ENCODE measurements around the gene ZNF263. TPM values are rescaled to one million over a fixed set of nuclear protein-coding genes. Genes with fewer than 3 reads are reported as not detected.

The ZNF263 gene
- total and polyA plus RNA-seq, 2 of the 13 experiments (the other 11 are each of a cell fraction or from before 2014, with no cell fraction given) = 10.2 to 41.2 TPM

DNA sequence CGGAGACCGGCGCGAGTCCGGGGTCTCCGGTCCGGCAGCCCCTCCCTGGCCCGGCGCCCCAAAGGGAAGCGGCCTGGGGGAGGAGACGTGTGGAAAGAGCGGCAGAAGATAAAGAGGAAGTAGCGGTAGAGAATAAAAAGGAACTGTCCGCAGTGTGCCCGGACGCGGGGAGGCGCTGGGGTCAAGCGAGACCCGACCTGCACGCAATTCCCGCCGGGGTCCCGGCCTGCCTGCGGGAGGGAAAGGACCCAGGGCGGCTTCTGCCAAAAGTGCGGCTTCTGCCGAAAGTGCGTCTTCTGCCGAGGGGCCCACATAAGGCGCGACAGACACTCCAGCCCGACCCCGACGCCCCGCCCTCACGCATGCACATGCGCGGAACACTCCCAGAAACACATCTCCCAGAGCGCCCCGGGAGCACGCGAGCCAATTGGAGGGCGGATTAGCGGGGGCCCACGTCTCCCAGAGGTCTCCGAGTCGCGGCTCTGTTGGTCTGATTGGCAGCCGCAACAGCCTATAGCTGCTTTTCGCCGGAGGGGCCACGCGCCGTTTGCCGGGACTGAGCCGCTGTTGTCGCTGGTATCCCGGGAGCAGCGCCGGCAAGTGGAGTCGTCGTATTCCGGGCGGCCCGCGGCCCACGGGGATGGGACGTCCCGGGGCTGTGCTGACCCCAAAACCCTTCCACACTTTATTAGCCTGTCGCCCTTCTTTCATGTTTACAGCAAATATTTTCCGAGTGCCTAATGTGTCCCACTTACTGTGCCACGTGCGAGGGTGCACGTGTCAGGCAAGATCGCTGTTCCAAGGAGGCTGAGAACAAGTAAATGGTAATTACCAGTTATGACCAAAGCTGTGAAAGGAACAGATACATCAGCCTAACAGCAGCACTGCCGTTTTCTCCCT, 18.9 kb upstream of the ZNF263 start (continued):
- TF ChIP-seq ZNF407 (CRISPR knock-in tag; IDR thresholded peaks at IDR 0.05; ENCODE audit: not compliant biosample characterization) (no peak), ZNF431 (CRISPR knock-in tag; IDR thresholded peaks at IDR 0.05; ENCODE audit: borderline replicate concordance, low read depth) (peak; percentile 73; the same call in 1 of the 2 replicates), SRF (IDR thresholded peaks at IDR 0.05; ENCODE audit: low read depth, low read length) (no peak; the same call in 1 of the 2 replicates), ZSCAN20 (CRISPR knock-in tag; IDR thresholded peaks at IDR 0.05; ENCODE audit: borderline replicate concordance) (peak; percentile 47; the same call in 1 of the 2 replicates), SALL1 (CRISPR knock-in tag; IDR thresholded peaks at IDR 0.05) (peak; percentile 79), ZNF616 (CRISPR knock-in tag; IDR thresholded peaks at IDR 0.05; ENCODE audit: low read depth) (no peak), ZFP36L1 (CRISPR knock-in tag; IDR thresholded peaks at IDR 0.05) (no peak), TBL1XR1 (IDR thresholded peaks at IDR 0.05; ENCODE audit: borderline replicate concordance, low read length, partially characterized antibody) (peak; percentile 25), HIVEP1 (CRISPR knock-in tag; IDR thresholded peaks at IDR 0.05) (peak; percentile 41), SNAPC4 (CRISPR knock-in tag; IDR thresholded peaks at IDR 0.05) (peak; percentile 22; the same call in 1 of the 2 replicates), MAZ (IDR thresholded peaks at IDR 0.05; ENCODE audit: borderline replicate concordance, low read depth, low read length) (peak; percentile 61; the same call in 1 of the 2 replicates), MAZ (CRISPR knock-in tag; IDR thresholded peaks at IDR 0.05; ENCODE audit: low read depth) (peak; percentile 45)
- TF ChIP-seq, protein P1, sequence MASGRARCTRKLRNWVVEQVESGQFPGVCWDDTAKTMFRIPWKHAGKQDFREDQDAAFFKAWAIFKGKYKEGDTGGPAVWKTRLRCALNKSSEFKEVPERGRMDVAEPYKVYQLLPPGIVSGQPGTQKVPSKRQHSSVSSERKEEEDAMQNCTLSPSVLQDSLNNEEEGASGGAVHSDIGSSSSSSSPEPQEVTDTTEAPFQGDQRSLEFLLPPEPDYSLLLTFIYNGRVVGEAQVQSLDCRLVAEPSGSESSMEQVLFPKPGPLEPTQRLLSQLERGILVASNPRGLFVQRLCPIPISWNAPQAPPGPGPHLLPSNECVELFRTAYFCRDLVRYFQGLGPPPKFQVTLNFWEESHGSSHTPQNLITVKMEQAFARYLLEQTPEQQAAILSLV (CRISPR knock-in tag; IDR thresholded peaks at IDR 0.05; ENCODE audit: borderline replicate concordance) = peak; percentile 79; the same call in 1 of the 2 replicates

All from HepG2 (cell line).